OCI-LY3 (cell line): ENCODE results near the gene OR51F2.

Source experiments
- H2AFZ ChIP-seq: fragments of 200-600, 300-600 bp; shearing (Covaris generic); 2 replicates; pipeline ENCODE4 v1.6.0; 2014; ENCODE audit warnings: antibody characterized with exemption, low read depth, low read length
- H3K27ac ChIP-seq: fragments of 200-600, 300-600 bp; sonication (generic); 2 replicates; pipeline ENCODE4 v1.5.1; 2014; ENCODE audit warnings: mild to moderate bottlenecking, low read length, moderate library complexity, mixed read lengths
- H3K27me3 ChIP-seq: fragments of 200-600, 300-600 bp; sonication (generic); 2 replicates; pipeline ENCODE4 v1.6.1; 2014; ENCODE audit warnings: low read depth, low read length, mixed read lengths
- H3K36me3 ChIP-seq: fragments of 200-600, 300-600 bp; sonication (generic); replicated peaks from 2 replicates; pipeline ENCODE3; 2014; ENCODE audit warnings: low read depth, low read length, mixed read lengths
- H3K4me1 ChIP-seq: fragments of 300-600, 200-600 bp; sonication (generic); 2 replicates; pipeline ENCODE4 v1.6.1; 2014; ENCODE audit warnings: low read length, mixed read lengths
- H3K4me2 ChIP-seq: fragments of 200-600, 300-600 bp; sonication (generic); 2 replicates; pipeline ENCODE4 v1.6.1; 2014; ENCODE audit warnings: low read length, mixed read lengths
- H3K4me3 ChIP-seq: fragments of 300-600, 200-600 bp; sonication (generic); 2 replicates; pipeline ENCODE4 v1.5.1; 2014; ENCODE audit warnings: antibody characterized with exemption, mild to moderate bottlenecking, low read length, moderate library complexity
- H3K79me2 ChIP-seq: fragments of 300-600, 200-600 bp; shearing (Covaris generic); 2 replicates; pipeline ENCODE4 v1.6.1; 2014; ENCODE audit warnings: mild to moderate bottlenecking, low read length, mixed read lengths
- H3K9ac ChIP-seq: fragments of 300-600, 200-600 bp; shearing (Covaris generic); 2 replicates; pipeline ENCODE4 v1.6.0; 2014; ENCODE audit warnings: mild to moderate bottlenecking, low read length, moderate library complexity
- H3K9me3 ChIP-seq: fragments of 200-600, 300-600 bp; shearing (Covaris generic); 2 replicates; pipeline ENCODE4 v1.6.1; 2014; ENCODE audit warnings: low read length, mixed read lengths; ENCODE audit not compliant: insufficient read depth
- H4K20me1 ChIP-seq: fragments of 200-600, 300-600 bp; sonication (generic); 2 replicates; pipeline ENCODE4 v1.6.1; 2016; ENCODE audit warnings: low read length, mixed read lengths; ENCODE audit not compliant: insufficient read depth
- CTCF ChIP-seq: fragments of 200-600, 300-600 bp; sonication (generic); IDR thresholded peaks from 2 replicates; pipeline ENCODE4 v1.5.1; 2014; ENCODE audit warnings: antibody characterized with exemption, low read length, low read depth
- EZH2phosphoT487 ChIP-seq: fragments of 200-600 bp; shearing (Covaris generic); IDR thresholded peaks from 2 replicates; pipeline ENCODE4 v1.6.1; 2018; ENCODE audit warnings: antibody characterized with exemption, mixed run types, low read depth

OR51F2 gene

GRCh38 chr11:4804280-4804679 is 16.8 kb upstream of the OR51F2 start, which contains the start of gene OR52R1:
Gene OR52R1, minus strand, starts transcription at chr11:4804380. Its CDS starts 0 bp downstream, at chr11:4804380.
- TF ChIP-seq CTCF (no peak), EZH2phosphoT487 (no peak)
- Histone ChIP-seq H2AFZ (no peak within 1 kb of the TSS), H4K20me1 (no peaks in the 10 kb centered on the region), H3K79me2 (no peaks in the 10 kb centered on the region), H3K36me3 (no peaks in the 10 kb centered on the region), H3K4me1 (no peaks in the 10 kb centered on the region), H3K9me3 (no peaks in the 10 kb centered on the region), H3K4me3 (no peak within 1 kb of the TSS), H3K27ac (no peak within 1 kb of the TSS), H3K4me2 (no peak within 1 kb of the TSS), H3K9ac (no peak within 1 kb of the TSS), H3K27me3 (no peaks in the 10 kb centered on the region)

DNA sequence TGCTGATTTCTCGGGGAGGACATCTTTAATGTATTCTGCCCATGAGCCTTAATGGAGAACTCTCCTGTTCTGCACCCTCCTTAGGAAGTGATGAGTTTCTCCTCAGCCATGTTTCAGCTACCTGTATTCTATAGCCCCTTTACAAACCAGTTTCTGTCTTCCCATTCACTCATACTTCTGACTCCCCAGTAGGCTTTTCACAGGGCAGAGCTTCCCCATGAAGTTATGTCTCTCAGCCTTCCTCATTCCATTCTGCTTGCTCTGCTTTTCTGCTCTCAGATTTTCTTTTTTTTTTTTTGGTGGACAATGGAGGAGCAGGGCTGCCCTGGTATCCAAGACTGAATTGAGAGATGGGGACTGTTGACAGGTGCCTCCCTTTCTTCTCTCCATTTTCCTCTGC is 12.6 kb upstream of the OR51F2 start:
- Histone ChIP-seq H3K27ac (no peak overlapping the region), H3K4me2 (no peak overlapping the region), H3K9ac (no peak overlapping the region), H3K36me3 (no peaks in the 10 kb centered on the region), H3K4me1 (no peaks in the 10 kb centered on the region), H3K9me3 (no peaks in the 10 kb centered on the region), H2AFZ (no peak overlapping the region), H3K79me2 (no peaks in the 10 kb centered on the region), H4K20me1 (no peaks in the 10 kb centered on the region), H3K4me3 (no peak overlapping the region), H3K27me3 (no peaks in the 10 kb centered on the region)
- TF ChIP-seq CTCF (no peak), EZH2phosphoT487 (no peak)

DNA sequence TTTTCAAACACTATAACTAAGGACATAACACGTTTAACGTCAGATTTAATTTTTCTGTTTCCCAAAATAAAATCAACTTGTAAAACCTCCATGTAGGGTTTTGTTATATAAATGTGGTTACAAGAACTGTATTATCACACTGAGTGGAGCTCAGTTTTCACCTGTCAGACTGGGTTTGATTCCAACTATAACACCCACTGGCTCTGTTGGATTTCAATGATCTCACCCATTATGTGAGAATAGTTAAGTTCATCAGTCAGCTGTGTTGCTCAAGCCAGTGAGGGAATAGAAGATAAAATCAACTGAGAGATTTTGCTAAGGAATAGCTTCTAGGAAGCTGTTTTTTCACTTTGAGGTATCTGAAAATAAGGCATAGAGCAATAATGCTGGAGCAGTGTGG is 11.9 kb upstream of the OR51F2 start:
- no peak for TF ChIP-seq EZH2phosphoT487
- TF ChIP-seq CTCF, result no peak
- H3K79me2 ChIP-seq, result no peaks in the 10 kb centered on the region
- no peak overlapping the region for H3K27ac ChIP-seq
- no peaks in the 10 kb centered on the region for H3K9me3 ChIP-seq
- H4K20me1 ChIP-seq, result no peaks in the 10 kb centered on the region
- no peaks in the 10 kb centered on the region for H3K4me1 ChIP-seq
- H3K27me3 ChIP-seq, result no peaks in the 10 kb centered on the region
- H3K4me3 ChIP-seq, result no peak overlapping the region
- H3K36me3 ChIP-seq, result no peaks in the 10 kb centered on the region
- H2AFZ ChIP-seq, result no peak overlapping the region
- no peak overlapping the region for H3K9ac ChIP-seq
- H3K4me2 ChIP-seq, result no peak overlapping the region

DNA sequence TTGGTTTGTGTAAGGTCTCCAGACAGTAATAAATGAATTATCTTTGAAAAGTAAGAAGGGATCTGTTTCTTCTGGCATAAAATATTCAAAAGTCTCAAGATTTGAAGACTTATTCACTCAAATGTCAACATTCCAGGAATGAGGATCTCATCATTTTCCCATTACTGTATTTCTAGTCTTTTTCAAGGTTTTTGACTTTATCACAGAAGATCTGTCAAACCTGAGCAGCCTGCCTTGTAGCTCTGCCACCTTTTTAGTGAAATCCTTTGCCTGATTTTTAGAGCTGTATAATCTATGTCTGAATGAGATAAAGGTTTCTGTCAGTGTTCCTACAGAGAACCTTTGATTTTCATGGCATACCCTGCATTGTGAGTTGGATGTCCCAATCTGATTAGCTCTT is 4.0 kb downstream of the OR51F2 start:
- H3K4me3 ChIP-seq, result no peak overlapping the region
- no peaks in the 10 kb centered on the region for H3K27me3 ChIP-seq
- H2AFZ ChIP-seq, result no peak overlapping the region
- TF ChIP-seq EZH2phosphoT487 (no peak), CTCF (no peak)
- H4K20me1 ChIP-seq, result no peaks in the 10 kb centered on the region
- no peak overlapping the region for H3K4me2 ChIP-seq
- no peak overlapping the region for H3K27ac ChIP-seq
- H3K79me2 ChIP-seq, result no peaks in the 10 kb centered on the region
- no peaks in the 10 kb centered on the region for H3K9me3 ChIP-seq
- H3K9ac ChIP-seq, result no peak overlapping the region
- H3K36me3 ChIP-seq, result no peaks in the 10 kb centered on the region
- no peaks in the 10 kb centered on the region for H3K4me1 ChIP-seq
